BE2C (cell line): ENCODE results near the gene TESMIN.

Experiments used
- DNase-seq: peaks from one replicate; pipeline ENCODE4 v3.0.0-alpha.2; 2020
- H3K27me3 ChIP-seq: fragments of 250-450 bp; sonication (Bioruptor Pico); 2 replicates; pipeline ENCODE4 v1.5.1; 2020; ENCODE audit warnings: mild to moderate bottlenecking
- H3K36me3 ChIP-seq: fragments of 250-450 bp; sonication (Bioruptor Pico); 2 replicates; pipeline ENCODE4 v1.5.1; 2020; ENCODE audit warnings: mild to moderate bottlenecking
- H3K4me1 ChIP-seq: fragments of 250-450 bp; sonication (Bioruptor Pico); 2 replicates; pipeline ENCODE4 v1.5.1; 2020
- H3K4me3 ChIP-seq: 2 replicates; pipeline ENCODE4 v1.5.1; 2011; ENCODE audit warnings: low read depth, low read length
- H3K9me3 ChIP-seq: fragments of 250-450 bp; sonication (Bioruptor Pico); 2 replicates; pipeline ENCODE4 v1.5.1; 2020
- TF ChIP-seq, protein P1 (sequence below): IDR thresholded peaks from 2 replicates; pipeline ENCODE4 v1.5.1; 2012; ENCODE audit warnings: mild to moderate bottlenecking, low read depth, low read length

The TESMIN gene

DNA sequence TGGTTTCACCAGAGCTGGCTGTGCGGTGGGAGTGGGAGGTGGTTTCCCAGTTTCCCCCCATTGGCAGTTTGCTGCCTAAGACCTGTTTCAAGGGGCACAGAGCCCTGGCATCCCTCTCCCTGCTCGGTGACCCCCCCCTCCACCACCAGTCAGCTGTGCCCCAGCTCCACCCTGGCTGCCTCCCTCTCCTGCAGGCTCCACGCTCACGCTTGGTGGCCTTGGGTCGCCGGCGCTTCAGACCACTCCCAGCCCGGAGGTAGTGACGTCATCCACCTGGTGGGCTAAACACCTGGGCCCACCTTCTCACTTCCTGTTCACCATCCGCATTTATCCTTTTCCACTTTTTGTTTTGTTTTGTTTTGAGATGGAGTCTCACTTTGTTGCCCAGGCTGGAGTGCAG, 59.2 kb downstream of the TESMIN start:
- no peaks in the 10 kb centered on the region for H3K27me3 ChIP-seq
- DNase-seq, result no peak
- H3K9me3 ChIP-seq, result no peaks in the 10 kb centered on the region; the same call in 1 of the 2 replicates
- H3K4me3 ChIP-seq, result no peak overlapping the region
- TF ChIP-seq, protein P1, sequence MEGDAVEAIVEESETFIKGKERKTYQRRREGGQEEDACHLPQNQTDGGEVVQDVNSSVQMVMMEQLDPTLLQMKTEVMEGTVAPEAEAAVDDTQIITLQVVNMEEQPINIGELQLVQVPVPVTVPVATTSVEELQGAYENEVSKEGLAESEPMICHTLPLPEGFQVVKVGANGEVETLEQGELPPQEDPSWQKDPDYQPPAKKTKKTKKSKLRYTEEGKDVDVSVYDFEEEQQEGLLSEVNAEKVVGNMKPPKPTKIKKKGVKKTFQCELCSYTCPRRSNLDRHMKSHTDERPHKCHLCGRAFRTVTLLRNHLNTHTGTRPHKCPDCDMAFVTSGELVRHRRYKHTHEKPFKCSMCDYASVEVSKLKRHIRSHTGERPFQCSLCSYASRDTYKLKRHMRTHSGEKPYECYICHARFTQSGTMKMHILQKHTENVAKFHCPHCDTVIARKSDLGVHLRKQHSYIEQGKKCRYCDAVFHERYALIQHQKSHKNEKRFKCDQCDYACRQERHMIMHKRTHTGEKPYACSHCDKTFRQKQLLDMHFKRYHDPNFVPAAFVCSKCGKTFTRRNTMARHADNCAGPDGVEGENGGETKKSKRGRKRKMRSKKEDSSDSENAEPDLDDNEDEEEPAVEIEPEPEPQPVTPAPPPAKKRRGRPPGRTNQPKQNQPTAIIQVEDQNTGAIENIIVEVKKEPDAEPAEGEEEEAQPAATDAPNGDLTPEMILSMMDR, result no peak
- peaks cover 25% of the 10 kb centered on the region for H3K36me3 ChIP-seq
- peaks cover 9% of the 10 kb centered on the region; the same call in 1 of the 2 replicates for H3K4me1 ChIP-seq

DNA sequence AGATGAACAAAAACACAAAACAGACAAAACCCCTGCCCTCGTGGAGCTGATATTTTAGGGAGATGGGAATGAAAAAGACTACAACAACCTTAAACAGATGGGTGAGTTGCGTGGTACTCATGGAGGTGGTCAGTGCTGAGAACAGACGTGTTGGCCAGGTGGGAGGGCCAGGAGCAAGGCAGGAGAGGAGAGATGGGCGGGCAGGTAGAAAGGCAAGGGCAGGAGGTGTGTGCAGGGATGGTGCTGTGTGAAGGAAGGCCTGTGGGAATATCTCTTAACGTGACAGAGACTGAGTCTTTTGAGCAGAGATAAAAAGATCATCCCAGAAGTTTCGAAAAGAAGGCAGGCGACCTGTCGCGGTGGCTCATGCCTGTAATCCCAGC, 59.9 kb downstream of the TESMIN start:
- TF ChIP-seq, protein P1, result no peak
- Histone ChIP-seq H3K4me1 (peaks cover 9% of the 10 kb centered on the region; the same call in 1 of the 2 replicates), H3K27me3 (no peaks in the 10 kb centered on the region), H3K9me3 (no peaks in the 10 kb centered on the region; the same call in 1 of the 2 replicates), H3K36me3 (peaks cover 26% of the 10 kb centered on the region), H3K4me3 (no peak overlapping the region)
- DNase-seq, result no peak

- no peaks in the 10 kb centered on the region for H3K27me3 ChIP-seq
- peaks cover 9% of the 10 kb centered on the region; the same call in 1 of the 2 replicates for H3K4me1 ChIP-seq
- TF ChIP-seq, protein P1, result no peak
- H3K4me3 ChIP-seq, result no peak overlapping the region
- no peak for DNase-seq
- H3K36me3 ChIP-seq, result peaks cover 31% of the 10 kb centered on the region
- H3K9me3 ChIP-seq, result no peaks in the 10 kb centered on the region; the same call in 1 of the 2 replicates
Observed at GRCh38 chr11:68690671-68691401, 60.5 kb downstream of the TESMIN start.

DNA sequence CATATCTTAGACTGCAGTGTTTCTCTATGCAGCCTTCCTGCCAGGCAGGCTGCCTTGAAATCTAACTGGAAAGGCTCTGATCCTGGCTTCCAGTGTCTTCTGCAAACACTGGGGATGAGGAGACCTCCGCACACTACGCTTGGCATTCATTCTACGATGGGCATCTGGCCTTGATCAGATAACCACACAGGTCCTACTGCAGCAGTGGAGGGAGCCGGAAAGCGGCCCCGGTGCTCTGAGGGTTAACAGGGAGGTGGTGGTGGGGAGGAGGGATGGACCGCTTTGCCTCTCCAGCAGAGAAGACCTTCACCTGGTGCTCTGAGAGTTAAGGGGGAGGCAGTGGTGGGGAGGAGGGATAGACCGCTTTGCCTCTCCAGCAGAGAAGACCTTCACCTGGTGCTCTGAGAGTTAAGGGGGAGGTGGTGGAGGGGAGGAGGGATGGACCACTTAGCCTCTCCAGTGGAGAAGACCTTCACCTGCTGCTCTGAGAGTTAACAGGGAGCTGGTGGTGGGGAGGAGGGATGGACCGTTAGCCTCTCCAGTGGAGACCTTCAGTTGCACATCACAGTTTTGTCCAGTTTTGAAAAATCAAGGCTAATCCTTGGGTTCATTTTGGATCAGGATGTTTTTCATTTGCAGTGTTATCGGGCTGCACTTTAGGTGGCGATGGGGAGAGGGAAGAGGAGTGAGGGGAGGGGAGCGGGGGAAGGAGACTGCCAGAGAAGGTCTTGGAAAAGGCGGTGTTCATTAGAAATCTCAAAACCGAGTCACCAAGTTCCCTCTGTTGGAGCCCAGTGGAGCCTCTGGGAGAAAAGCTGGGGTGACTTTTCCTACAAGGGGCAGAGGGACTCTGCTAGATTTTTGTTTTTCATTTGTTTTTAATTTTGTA, 61.3 kb downstream of the TESMIN start:
- Histone ChIP-seq H3K4me1 (peaks cover 12% of the 10 kb centered on the region), H3K9me3 (no peaks in the 10 kb centered on the region), H3K27me3 (no peaks in the 10 kb centered on the region), H3K4me3 (no peak overlapping the region), H3K36me3 (peaks cover 31% of the 10 kb centered on the region)
- TF ChIP-seq, protein P1, result no peak
- DNase-seq, result no peak

- Histone ChIP-seq H3K36me3 (peaks cover 31% of the 10 kb centered on the region), H3K4me1 (peaks cover 12% of the 10 kb centered on the region)
Observed at GRCh38 chr11:68688881-68689280, 62.4 kb downstream of the TESMIN start.

More at GRCh38 chr11:68688881-68689280, 62.4 kb downstream of the TESMIN start:
- Histone ChIP-seq H3K27me3 (no peaks in the 10 kb centered on the region), H3K9me3 (no peaks in the 10 kb centered on the region), H3K4me3 (no peak overlapping the region)
- TF ChIP-seq, protein P1, result no peak
- no peak for DNase-seq
